Measurements from ENCODE around the gene DYNLT5. TPM values are rescaled to one million over a fixed set of nuclear protein-coding genes. Genes with fewer than 3 reads are reported as not detected.
"Not testable (repeated sequence)": the region's sequence is repeated elsewhere in the genome, so short reads cannot be mapped to it uniquely, and the experiment has no call there.

DYNLT5 gene, protein sequence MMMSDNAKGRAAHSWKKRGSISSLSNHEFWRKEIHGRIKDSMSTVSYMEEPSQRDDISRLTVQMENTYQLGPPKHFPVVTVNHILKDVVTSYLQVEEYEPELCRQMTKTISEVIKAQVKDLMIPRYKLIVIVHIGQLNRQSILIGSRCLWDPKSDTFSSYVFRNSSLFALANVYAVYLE
- polyA plus RNA-seq (2014; cell fraction: cytosol; rRNA removed): 0.19 and 0.76 TPM in 2 replicates
- polyA plus RNA-seq (2014; cell fraction: nucleus; rRNA removed): 0.32 and 3.9 TPM in 2 replicates

DNA sequence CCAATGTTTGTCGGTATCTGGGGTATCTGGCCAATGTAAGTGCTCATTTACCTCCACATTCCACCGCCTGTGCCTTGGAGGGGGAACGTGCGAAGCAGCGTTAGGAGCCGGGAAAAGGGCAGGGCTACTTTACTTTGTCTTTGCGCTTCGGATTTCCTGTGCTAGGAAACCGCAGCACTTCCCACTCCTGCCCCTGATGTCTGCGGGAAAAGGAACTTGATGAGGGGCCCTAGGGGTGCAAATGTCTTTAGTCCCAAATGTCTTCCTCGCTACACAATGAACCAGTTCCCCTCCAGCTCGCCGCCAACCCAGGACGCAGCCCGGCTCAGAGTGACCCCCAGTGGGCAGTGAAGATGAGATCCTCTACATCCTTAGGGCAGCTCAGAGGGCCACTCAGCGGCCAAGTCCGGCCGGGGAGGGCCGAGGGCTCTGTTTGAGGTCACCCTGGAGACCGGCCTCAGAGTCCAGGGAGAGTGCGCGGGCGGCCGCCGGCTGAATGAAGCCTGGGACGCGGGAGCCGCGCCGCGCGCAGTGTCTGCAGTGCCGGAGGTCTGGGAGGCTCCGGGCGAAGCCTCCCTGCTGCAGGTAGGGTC lies at the start of gene DYNLT5:
Gene DYNLT5 (plus strand): TSS at position 460 of the 593 bp plus-strand sequence. CDS start 2,200 bp downstream, outside the sequence.
- peak; percentile 24 for DNase-seq (ENCODE audit: low spot score)

DNA sequence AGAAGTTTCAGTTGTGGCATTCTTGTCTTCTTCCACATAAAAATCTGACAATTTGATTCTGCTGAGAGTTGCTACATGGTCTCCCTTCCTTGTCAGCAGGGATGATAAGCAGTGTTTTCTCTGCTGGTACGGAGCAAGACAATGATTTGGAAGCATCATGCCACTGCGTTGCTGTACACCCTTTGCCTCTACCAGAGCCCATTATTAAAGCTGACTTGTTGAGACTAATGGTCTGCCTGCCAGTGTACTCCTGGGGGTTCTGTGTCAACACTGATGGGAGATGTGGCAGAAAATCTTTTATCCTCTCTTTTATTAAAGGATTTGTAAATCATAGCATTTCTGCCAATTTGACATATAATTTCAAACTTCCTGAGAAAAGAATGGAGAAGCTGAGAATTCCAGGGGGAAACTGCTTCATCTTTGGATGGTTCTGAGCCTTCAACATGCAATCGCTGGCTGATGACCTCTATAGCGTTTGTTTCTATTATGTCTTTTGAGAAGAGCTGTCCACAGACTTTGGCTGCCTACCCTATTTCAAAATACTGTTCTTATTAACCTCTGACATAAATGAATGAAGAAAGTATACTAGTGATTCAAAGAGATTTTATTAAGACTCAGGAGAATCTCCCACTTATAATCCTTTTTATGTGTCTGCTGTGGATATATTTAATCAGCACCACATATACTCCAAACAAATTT lies 47.9 kb upstream of the DYNLT5 start:
- no peak for DNase-seq (ENCODE audit: low spot score)

DNA sequence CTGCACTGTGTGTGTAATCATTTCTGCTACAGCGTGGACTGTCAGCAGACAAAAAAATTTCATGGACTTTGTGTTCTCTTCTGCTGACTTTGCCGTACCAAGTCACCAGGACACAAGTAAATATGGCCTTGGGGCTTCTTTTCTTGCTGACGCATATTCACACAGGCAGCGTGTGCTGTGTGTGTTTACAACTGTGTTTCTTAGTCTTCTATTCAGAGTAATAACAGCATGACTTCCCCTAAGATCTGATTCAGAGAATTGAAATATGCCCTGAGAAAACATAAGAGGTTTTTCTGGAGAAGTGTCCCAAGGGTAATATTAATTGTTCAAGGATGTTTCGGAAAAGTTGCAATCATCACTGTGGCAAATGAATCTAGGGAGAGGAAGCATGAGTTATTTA lies 47.1 kb upstream of the DYNLT5 start:
- no peak for DNase-seq (ENCODE audit: low spot score)

DNA sequence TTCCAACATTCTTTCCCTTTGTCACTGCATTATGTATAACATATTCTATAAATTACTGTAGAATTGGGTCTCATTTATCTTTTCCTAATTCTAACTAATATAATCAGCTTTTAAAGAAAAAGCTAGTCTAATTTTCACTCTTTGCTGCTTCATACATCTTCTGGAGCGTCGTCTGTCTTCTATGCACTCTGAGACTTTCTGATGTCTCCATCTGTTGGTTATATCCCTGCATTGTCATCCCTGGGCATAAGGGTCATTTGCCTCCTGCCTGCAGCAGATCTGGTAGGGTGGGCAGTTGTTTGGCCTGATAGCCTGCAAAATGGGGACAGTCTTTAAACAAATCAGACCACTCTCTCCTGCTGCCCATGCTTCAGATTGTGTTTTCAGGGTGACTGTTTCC lies 40.8 kb upstream of the DYNLT5 start:
- peak; percentile 12 for DNase-seq (ENCODE audit: low spot score)

DNA sequence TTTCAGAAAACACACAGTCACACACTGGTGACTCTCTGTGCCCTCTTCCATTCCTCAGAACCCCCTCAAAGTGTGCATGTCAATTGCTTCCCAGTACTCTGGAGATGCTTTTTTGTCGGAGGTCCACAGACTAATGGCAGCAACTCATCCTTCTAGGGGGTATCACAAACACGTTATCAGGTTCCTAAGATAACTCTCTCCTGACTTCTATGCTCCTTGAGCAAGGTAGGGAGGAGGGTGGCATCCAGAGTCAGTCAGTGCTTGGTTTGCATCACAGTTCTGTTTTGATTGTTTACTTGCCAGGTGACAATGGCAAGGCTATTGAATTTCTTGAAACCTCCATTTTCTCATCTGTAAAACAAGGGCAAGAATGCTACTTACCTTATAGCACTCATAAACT lies 39.4 kb upstream of the DYNLT5 start:
- no peak for DNase-seq (ENCODE audit: low spot score)

DNA sequence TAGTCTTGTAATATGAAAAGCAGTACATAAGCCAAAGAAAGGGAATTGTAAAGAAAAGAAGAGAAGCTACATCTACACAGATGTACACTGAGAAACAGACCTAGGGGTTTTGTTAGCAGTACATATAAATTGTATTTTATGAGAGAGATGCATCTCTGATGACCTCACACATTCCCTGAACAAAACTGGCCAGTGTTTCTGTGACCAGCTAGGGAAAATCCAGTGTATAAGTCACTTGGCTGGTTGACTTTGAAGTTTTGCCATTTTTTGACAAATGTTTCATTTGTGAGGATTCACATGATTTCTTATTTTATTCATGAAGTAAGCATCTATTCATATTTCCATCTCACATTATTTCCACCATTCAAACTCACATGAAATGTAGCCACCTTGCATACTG lies 28.3 kb upstream of the DYNLT5 start:
- no peak for DNase-seq (ENCODE audit: low spot score)

DNA sequence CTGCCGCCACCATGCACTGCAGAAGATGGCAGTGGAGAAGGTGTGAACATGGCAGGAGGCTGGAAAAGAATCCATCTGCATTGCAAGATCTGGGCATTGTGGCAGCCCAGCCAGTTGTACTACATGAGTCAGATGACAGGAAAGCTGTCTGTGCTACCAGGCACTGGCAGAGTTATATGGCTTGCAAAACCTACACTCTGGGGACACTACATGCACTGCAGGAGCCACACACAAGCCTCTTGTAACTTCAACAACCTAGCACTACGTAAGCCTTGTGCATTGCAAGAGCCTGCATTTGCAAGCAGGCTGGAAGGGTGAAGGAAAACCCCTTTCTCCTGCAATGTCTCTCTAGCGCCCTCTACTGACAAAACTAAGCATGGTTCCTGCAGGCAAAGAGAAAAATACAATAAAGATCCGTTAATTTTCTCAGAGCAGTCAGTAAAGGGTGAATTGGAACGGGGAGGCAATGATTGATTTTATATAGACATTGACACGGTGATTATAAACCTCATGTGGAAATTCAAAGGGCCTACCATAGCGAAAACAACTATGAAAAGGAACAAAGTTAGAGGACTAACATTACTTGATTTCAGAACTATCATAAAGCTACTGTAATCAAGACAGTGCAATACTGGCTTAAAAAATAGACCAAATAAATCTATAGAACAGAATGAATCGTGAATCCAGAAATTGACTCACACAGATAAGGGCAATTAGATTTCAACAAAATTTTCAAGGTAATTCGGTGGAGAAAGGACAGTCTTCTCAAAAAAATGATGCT lies 26.2 kb upstream of the DYNLT5 start:
- peak; percentile 57 for DNase-seq (ENCODE audit: low spot score)

DNA sequence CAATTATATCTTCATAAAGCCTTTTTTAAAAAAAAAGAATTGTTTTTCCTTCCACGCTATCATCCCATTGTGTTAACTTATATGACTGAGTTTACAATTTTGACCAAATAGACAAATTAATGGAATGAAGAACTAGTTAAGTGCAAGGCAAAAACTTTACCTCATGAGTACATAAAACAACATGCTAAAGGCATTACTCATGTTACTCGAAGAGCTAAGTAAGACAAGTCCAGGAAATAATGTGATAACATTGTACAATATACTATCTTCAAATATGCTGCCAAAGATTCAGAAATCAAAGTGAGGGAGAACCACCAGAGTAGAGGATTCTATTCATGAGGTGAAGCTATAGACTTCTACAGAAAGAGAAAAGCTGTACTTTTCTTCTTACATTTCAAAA lies 24.2 kb upstream of the DYNLT5 start:
- no peak for DNase-seq (ENCODE audit: low spot score)

DNA sequence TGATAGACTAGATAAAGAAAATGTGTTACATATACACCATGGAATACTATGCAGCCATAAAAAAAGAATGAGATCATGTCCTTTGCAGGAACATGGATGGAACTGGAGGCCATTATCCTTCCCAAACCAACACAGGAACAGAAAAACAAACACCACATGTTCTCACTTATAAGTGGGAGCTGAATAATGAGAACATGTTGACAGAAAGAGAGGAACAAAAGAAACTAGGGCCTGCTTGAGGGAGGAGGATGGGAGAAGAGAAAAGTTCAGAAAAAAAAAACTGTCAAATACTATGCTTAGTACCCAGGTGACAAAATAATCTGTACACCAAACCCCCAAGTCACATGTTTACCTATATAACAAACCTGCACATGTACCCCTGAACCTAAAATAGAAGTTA lies 23.5 kb upstream of the DYNLT5 start:
- DNase-seq (ENCODE audit: low spot score): not testable (repeated sequence)

DNA sequence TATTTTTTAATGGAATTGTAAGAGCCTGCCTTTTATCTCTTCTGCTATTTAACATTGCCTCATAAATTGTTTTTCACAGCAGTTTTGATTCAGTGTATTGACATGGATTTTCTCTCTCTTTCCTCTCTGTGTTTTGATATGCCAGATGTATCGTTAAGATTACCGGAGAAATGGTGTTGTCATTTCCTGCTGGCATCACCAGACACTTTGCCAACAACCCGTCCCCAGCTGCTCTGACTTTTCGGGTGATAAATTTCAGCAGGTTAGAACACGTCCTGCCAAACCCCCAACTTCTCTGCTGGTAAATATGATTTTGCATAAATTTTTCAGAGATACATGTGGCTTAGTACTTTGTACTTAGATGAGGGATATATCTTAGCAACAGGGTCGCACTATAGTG lies 23.1 kb upstream of the DYNLT5 start:
- no peak for DNase-seq (ENCODE audit: low spot score)

DNA sequence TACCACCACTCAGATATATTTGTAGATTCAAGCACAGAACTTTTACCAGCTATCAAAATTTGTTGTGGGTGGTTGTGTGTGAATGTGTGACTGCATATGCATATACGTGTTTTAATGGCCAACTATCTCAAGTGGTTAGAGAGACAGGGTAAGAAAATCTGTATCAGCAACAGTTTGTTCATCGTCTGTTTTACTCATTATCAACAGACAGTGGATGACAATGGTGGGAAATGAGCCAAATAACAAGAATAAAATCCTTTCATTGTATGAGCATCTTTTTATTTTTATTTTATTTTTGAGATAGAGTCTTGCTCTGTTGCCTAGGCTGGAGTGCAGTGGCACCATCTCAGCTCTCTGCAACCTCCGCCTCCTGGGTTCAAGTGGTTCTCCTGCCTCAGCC lies 22.7 kb upstream of the DYNLT5 start:
- DNase-seq (ENCODE audit: low spot score): no peak

DNA sequence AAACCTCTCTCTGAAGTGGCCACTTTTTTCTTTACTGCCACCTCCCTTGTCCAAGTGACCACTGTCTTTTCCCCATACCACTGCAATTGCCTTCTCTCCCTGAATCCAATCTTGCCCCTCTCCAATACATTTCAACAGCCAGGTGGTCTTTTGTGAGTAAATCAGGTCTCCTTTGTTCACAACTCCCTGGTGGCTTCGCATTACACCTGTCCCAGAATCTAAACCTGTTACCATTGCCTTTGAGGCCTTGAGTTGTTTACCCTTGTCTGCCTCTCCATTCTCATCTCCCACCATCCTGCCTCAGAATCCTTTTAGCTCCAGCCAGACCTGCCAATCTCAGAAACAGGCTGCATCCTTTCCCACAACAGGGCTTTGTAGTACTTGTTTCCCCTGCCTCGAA lies 21.8 kb upstream of the DYNLT5 start:
- DNase-seq (ENCODE audit: low spot score): no peak

DNA sequence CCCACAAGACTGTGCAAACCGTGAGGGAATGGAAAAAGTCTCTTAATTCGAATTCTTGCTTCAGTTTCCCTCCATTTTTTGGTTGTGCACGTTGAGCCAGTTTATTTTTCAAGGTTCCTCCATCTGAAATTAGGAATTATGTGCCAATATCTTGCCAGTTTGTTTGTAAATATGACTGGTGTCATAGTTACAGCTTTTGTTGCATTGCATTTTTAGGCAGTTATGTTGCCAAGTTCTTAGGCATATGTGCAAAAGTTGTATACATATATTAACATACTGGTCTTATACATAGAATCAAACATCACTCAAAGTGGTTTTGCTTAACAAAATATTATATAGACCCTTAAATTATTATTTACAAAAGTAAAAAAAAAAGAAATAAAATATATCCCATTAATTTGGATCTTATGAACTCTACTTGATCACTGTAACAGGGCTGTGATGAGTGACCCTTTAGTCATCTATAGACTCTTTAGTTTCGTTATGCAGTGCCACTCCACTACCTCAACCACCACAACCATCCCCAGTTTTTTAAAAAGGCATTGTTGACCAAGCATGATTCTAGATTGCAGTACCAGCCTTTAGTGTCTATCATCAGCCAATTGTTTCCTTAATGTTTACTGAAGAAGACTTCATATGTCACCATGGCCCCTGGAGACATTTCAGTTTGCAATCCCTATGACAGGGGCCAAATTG lies 20.9 kb upstream of the DYNLT5 start:
- no peak for DNase-seq (ENCODE audit: low spot score)

DNA sequence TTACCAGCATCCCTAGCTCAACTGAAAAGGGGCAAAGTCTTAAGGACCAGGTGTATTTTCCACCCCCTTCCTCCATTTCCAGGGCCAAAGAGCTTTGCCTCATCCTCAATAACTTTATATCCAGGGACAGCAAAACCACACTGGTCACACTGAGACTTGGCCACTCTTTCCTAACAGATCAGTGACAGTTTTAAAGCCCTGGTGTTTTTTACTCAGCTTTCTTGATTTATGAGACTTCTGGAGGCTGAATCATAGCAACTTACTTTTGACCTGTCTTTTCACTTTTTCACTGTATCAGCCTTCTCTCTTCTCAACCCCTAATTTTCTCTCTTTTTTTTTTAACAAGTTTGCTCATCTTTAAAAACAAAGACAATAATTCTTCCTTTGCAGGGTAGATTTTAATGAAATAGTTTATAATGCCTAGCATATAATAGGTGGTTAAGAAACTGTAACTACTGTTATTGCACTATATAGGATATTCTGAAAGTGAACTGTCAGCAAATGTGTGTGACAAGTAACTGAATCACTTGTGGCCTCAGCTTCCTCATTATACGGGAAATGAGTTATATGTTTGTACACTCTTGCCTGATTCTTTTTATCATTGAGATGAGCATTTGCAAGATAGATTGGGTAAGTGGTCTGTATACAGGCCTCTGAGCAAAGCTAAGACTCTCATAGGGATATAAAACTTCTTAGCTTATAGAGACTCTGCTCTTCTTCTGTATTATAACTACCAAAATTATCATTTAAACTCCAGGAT lies 19.7 kb upstream of the DYNLT5 start:
- no peak for DNase-seq (ENCODE audit: low spot score)

DNA sequence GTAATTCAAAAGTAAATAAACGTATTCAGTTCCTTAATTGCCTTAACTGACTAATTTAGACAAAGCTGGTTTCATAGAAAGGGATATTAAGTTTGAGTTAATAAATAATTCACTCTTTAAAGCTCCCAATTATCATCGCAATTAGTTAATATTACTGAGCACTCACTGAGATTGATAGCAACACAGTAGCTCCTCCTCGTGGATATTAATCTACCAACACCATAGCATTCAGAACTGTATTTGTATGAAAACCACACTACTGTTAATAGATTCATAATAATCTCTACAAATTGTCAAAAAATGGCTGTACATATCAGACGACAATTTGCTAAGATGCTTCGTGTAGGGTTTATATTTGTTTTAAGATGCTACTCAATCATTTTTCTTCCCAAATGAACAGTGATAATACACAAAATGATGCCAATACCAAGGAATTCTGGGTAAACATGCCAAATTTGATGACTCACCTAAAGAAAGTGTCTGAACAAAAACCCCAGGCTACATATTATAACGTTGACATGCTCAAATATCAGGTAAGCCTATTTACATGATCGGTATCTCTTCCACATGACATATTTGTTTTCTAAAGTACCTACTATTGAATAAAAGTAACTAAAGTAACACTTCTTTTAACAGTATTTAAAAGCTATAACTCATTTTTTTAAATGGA lies 18.8 kb upstream of the DYNLT5 start:
- no peak for DNase-seq (ENCODE audit: low spot score)

DNA sequence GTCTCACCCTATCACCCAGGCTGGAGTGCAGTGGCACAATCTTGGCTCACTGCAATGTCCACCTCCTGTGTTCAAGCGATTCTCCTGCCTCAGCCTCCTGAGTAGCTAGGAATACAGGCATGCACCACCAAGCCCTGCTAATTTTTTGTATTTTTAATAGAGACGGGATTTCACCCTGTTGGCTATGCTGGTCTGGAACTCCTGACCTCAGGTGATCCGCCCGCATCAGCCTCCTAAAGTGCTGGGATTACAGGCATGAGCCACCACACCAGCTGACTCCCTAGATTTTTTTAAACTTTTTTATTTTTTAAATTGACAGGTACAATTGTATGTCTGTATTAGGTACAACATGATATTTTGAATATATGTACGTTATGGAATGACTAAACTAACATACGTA lies 17.7 kb upstream of the DYNLT5 start:
- not testable (repeated sequence) for DNase-seq (ENCODE audit: low spot score)

DNA sequence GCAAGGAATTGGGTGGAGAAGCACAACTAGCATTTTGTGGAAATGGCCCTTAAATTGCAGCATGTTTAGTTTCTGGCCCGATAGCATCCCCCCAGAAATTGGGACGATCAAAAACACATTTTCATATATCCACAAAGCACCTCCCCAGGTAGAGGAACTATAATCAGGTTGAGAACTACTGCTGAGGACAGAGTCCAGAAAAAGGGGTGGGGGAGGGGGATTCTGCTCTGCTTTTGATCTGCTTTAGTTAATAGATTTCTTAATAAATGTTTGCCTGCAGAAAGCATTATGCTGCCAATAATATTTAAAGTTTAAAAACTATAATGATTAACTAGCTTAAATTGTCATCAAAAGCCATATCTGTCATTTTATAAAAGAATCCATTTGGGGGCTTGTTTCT lies 14.4 kb upstream of the DYNLT5 start:
- DNase-seq (ENCODE audit: low spot score): no peak

DNA sequence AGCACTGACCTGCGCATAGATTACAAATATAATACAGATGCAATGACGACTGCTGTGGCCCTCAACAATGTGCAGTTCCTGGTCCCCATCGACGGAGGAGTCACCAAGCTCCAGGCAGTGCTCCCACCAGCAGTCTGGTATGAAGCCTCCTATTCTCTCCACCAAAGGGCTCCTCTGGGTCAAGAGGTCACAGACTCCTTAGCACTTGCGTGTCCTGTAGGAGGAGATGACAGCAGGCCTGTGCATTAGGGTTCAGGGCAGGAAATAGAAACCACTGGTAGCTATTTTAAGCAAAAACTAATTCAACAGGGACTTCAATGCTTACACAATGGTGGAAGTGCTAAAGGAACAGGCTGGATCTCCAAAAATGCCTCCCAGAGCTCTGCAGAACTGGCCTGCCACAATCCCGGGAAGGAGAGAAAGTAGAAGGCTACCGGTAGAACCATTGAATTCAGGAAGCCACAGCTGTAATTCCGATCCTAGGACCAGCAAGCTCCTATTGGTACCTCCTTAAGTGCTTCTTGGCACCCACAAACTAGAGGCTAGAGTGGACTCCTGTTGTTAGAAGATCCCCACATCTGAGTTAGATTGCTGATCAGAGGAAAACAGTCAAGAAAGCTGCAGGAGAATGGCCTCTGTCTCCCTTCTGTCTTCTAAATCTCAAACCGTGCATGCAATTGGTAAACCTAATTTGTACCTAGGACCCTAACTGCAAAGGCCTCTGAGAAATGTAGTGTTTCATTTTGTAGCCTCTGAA lies 12.7 kb upstream of the DYNLT5 start:
- no peak for DNase-seq (ENCODE audit: low spot score)

DNA sequence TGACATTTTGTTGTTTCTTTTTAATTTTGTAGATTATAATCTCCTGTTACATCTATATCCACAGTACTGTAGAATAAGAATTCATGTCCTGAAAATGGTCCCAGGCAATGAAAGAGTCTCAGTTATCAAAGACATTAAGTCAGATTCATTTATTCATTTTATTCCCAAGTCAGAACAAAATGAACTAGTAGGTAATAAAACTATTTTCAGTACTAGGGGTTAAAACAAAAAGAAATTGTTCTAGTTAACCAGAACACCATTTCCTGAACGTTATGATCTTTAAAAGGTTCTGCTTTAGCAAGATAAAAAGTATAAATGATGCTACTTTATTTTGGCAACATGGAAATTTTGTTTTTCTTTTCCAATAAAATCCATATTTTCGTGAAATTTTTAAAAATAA lies 6.8 kb upstream of the DYNLT5 start:
- DNase-seq (ENCODE audit: low spot score): no peak

DNA sequence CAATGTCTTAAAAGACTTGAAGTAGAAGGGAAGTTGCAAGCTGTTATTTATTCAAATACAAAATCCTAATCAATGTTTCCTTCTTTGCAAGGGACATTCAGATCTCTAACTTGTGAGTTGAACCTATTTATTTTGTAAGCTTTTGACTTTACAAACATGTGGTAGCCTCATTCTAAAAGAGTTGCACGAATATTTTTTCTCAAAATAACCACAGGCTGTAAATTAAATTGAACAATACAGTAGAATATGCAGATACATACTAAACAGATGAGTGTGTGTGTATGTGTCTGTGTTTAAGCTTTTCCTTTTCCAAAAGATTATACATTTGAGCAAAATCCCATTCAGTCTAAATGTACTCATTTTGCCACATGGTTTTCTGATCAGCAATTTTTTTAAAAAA lies 4.8 kb upstream of the DYNLT5 start:
- no peak for DNase-seq (ENCODE audit: low spot score)

All from SK-N-DZ (cell line).